GM12878 (cell line): ENCODE data around the gene CTAG1B. TPM values are rescaled to one million over a fixed set of nuclear protein-coding genes. Genes with fewer than 3 reads are reported as not detected.

Source experiments
- ATAC-seq: fragments of 200-7000 bp; cut with Tn5 transposase; 3 replicates; pipeline ENCODE4 v1.9.1; 2020; ENCODE audit warnings: mild to moderate bottlenecking, moderate library complexity
- BruUV-seq: library from RNA; stranded (reverse); fragments of 400-500 nt; replicated peaks from 2 replicates; lab custom pipeline; 2021; lab: Mats Ljungman, UMichigan
- CTCF ChIA-PET: fragments of 300-600 bp; sonication (Branson Sonifier 250); formaldehyde crosslinking; extraction: SDS; loops from one replicate; lab custom pipeline; 2021; ENCODE audit warnings: inconsistent platforms; lab: Yijun Ruan, JAX
- POLR2A ChIA-PET: fragments of 350-600 bp; formaldehyde crosslinking; extraction: SDS; loops from one replicate; lab custom pipeline; 2021; ENCODE audit warnings: inconsistent platforms; lab: Charles Lee
- RAD21 ChIA-PET: fragments of 300-600 bp; sonication (Branson Sonifier 250); formaldehyde crosslinking; loops from one replicate; lab custom pipeline; 2023; ENCODE audit warnings: antibody characterized with exemption; ENCODE audit not compliant: unreplicated experiment; lab: Charles Lee
- SMC1A ChIA-PET: fragments of 300-600 bp; sonication (Branson Sonifier 250); formaldehyde crosslinking; loops from one replicate; lab custom pipeline; 2023; ENCODE audit not compliant: unreplicated experiment, uncharacterized antibody; lab: Charles Lee
- DNase-seq: peaks from one replicate; pipeline ENCODE4 v3.0.0-alpha.2; 2011; ENCODE audit warnings: low read depth, low spot score
- FAIRE-seq: peaks from 3 replicates; lab custom pipeline; 2011; peaks lifted over from hg19 to GRCh38; lab: Jason Lieb, UNC
- H2AFZ ChIP-seq: 2 replicates; pipeline ENCODE4 v1.6.0; 2011; ENCODE audit warnings: low read depth, low read length, control low read depth; ENCODE audit not compliant: control insufficient read depth
- H3K27ac ChIP-seq: 2 replicates; pipeline ENCODE4 v1.5.1; 2011; ENCODE audit warnings: control low read depth; ENCODE audit not compliant: control insufficient read depth, insufficient read depth
- H3K27me3 ChIP-seq, 2 experiments: replicated peaks in 1 of 2; 2 replicates each; pipeline versions ENCODE4 v1.6.0 to v1.6.1; 2011; ENCODE audit warnings: low read length in 1 of 2; ENCODE audit not compliant: control insufficient read depth in 2 of 2, insufficient read depth in 2 of 2
- H3K36me3 ChIP-seq, 2 experiments: 2 replicates each; pipeline ENCODE4 v1.5.1; 2011; ENCODE audit warnings: low read length in 1 of 2; ENCODE audit not compliant: control insufficient read depth in 2 of 2, insufficient read depth in 2 of 2
- H3K4me1 ChIP-seq: 2 replicates; pipeline ENCODE4 v1.6.1; 2011; ENCODE audit warnings: mild to moderate bottlenecking, low read length, moderate library complexity, mixed read lengths; ENCODE audit not compliant: control insufficient read depth, insufficient read depth
- H3K4me2 ChIP-seq: 2 replicates; pipeline ENCODE4 v1.6.0; 2011; ENCODE audit warnings: control low read depth; ENCODE audit not compliant: control insufficient read depth, insufficient read depth
- H3K4me3 ChIP-seq: fragments of 200-600 bp; sonication (generic); 2 replicates; pipeline ENCODE4 v1.5.1; 2016
- H3K79me2 ChIP-seq: 2 replicates; pipeline ENCODE4 v1.6.0; 2011; ENCODE audit warnings: low read length; ENCODE audit not compliant: control insufficient read depth, insufficient read depth
- H3K9ac ChIP-seq: 2 replicates; pipeline ENCODE4 v1.8.0; 2011; ENCODE audit warnings: low read length, control low read depth, mixed read lengths; ENCODE audit not compliant: control insufficient read depth, insufficient read depth
- H3K9me3 ChIP-seq: replicated peaks from 3 replicates; pipeline ENCODE4 v1.5.1; 2011; ENCODE audit warnings: mild to moderate bottlenecking, low read length; ENCODE audit not compliant: control insufficient read depth, insufficient read depth
- H4K20me1 ChIP-seq: 2 replicates; pipeline ENCODE4 v1.6.0; 2011; ENCODE audit not compliant: control insufficient read depth, insufficient read depth
- CEBPB ChIP-seq, 2 experiments: fragments of 150-350 bp in 1 of 2; IDR thresholded peaks; 2 replicates each; pipeline ENCODE4 v1.6.1; 2012 to 2014; ENCODE audit warnings: low read depth in 2 of 2, low read length in 2 of 2, borderline replicate concordance in 1 of 2, inconsistent platforms in 1 of 2
- DPF2 ChIP-seq: fragments of 450-650 bp; IDR thresholded peaks from 2 replicates; pipeline ENCODE4 v1.6.1; 2017; ENCODE audit warnings: mild to moderate bottlenecking
- EED ChIP-seq: sonication (generic); IDR thresholded peaks from 2 replicates; pipeline ENCODE4 v1.6.1; 2016; ENCODE audit warnings: antibody characterized with exemption, low read depth
- ESRRA ChIP-seq: IDR thresholded peaks from 2 replicates; pipeline ENCODE4 v1.6.1; 2012; ENCODE audit warnings: mild to moderate bottlenecking, low read length, improper control_type of control experiment
- IKZF2 ChIP-seq, 2 experiments: fragments of 450-650 bp; IDR thresholded peaks; 2 replicates each; pipeline ENCODE4 v1.6.1; 2017; ENCODE audit warnings: mild to moderate bottlenecking in 2 of 2, moderate library complexity in 2 of 2
- IRF5 ChIP-seq: fragments of 450-650 bp; IDR thresholded peaks from 2 replicates; pipeline ENCODE4 v1.6.1; 2017; ENCODE audit warnings: borderline replicate concordance
- MEF2B ChIP-seq: fragments of 450-650 bp; IDR thresholded peaks from 2 replicates; pipeline ENCODE4 v1.6.1; 2018; ENCODE audit warnings: mild to moderate bottlenecking, moderate library complexity; ENCODE audit not compliant: partially characterized antibody, poor library complexity, severe bottlenecking
- WGBS: methylation state at CpG from one replicate; pipeline ENCODE4 v1.1.6; 2016; ENCODE audit warnings: low lambda C conversion rate; ENCODE audit not compliant: insufficient replicate concordance, insufficient coverage; ENCODE audit errors: missing lambda C conversion rate; 5-methylcytosine and 5-hydroxymethylcytosine counted together
- in situ Hi-C: fragments of 300-500 bp; cut with MboI; formaldehyde crosslinking; loops from 9 replicates; pipeline ENCODE4 v1.14.3; 2018; ENCODE audit warnings: mixed read lengths
- intact Hi-C: fragments of 100-400 bp; cut with micrococcal nuclease; formaldehyde crosslinking; loops from one replicate; pipeline ENCODE4 v1.14.2; 2022; ENCODE audit not compliant: unreplicated experiment
- polyA plus RNA-seq, 11 experiments: library from polyadenylated mRNA; depleted of rRNA in 4 of 11; unstranded in 6 of 11; stranded (reverse) in 5 of 11; fragments of >200 nt; fragmentation: Nextera tagmentation in 4 of 11; fragmentation: Illumina TruSeq in 1 of 11; extraction: Ambion mirVana in 4 of 11; extraction: Trizol in 1 of 11; gene quantifications; 1 replicate in 1 of 11; 2 replicates in 10 of 11; pipeline versions ENCODE4 v1.2.1 to v1.2.3, GENCODE V29; 2011 to 2016; ENCODE audit warnings: inconsistent platforms in 2 of 11, missing spikeins in 2 of 11, low read depth in 1 of 11
- total RNA-seq, 4 experiments: library from RNA; depleted of rRNA in 3 of 4; stranded (reverse); fragments of >200 nt in 3 of 4; fragmentation: Illumina TruSeq in 1 of 4; extraction: Trizol in 1 of 4; gene quantifications; 2 replicates each; pipeline versions ENCODE4 v1.2.1 to v1.2.3, GENCODE V29; 2013 to 2021
- TF ChIP-seq, protein P1 (sequence below), 3 experiments: IDR thresholded peaks in 2 of 3; conservative IDR thresholded peaks in 1 of 3; 2 replicates each; pipeline ENCODE4 v1.5.1; 2011; ENCODE audit warnings: low read depth in 3 of 3, low read length in 3 of 3, mild to moderate bottlenecking in 3 of 3, control low read depth in 2 of 3, moderate library complexity in 2 of 3, inconsistent platforms in 1 of 3, mixed read lengths in 1 of 3; ENCODE audit not compliant: control insufficient read depth in 2 of 3, insufficient read depth in 1 of 3; ENCODE audit errors: extremely low read depth in 1 of 3

CTAG1B gene
- total and polyA plus RNA-seq, 10 of the 15 experiments (the other 5 are each of a cell fraction or from before 2014, with no cell fraction given): not detected

- DNase-seq: no peak
- Histone ChIP-seq H4K20me1 (no peaks in the 10 kb centered on the region), H2AFZ (no peak overlapping the region), H3K27me3 (no peaks in the 10 kb centered on the region), H3K79me2 (no peaks in the 10 kb centered on the region), H3K27ac (no peak overlapping the region), H3K4me3 (no peak overlapping the region), H3K4me1 (no peaks in the 10 kb centered on the region), H3K36me3 (no peaks in the 10 kb centered on the region)
- ChIA-PET POLR2A (interaction anchor here (0.6 kb wide), 1 partner anchor 53 kb away, joined by 6 read pairs; no protein-coding TSS in a partner anchor), RAD21 (no interaction called here), CTCF (no interaction called here), SMC1A (no interaction called here)
- in situ Hi-C loops: loop anchor here (25.0 kb wide), 1 partner anchor 140 kb away; no protein-coding TSS in a partner anchor
- no peak for FAIRE-seq
- BruUV-seq: no TSS peak
- 43% methylated on average over 12 of the region's 12 CpGs for WGBS
- TF ChIP-seq ESRRA (no peak), IKZF2 (IDR thresholded peaks at IDR 0.05) (no peak), CEBPB (IDR thresholded peaks at IDR 0.05; ENCODE audit: borderline replicate concordance in 1 of 2, low read depth in 2 of 2, low read length in 2 of 2) (no peak), EED (no peak), IRF5 (no peak), DPF2 (no peak), MEF2B (no peak)
- TF ChIP-seq, protein P1, sequence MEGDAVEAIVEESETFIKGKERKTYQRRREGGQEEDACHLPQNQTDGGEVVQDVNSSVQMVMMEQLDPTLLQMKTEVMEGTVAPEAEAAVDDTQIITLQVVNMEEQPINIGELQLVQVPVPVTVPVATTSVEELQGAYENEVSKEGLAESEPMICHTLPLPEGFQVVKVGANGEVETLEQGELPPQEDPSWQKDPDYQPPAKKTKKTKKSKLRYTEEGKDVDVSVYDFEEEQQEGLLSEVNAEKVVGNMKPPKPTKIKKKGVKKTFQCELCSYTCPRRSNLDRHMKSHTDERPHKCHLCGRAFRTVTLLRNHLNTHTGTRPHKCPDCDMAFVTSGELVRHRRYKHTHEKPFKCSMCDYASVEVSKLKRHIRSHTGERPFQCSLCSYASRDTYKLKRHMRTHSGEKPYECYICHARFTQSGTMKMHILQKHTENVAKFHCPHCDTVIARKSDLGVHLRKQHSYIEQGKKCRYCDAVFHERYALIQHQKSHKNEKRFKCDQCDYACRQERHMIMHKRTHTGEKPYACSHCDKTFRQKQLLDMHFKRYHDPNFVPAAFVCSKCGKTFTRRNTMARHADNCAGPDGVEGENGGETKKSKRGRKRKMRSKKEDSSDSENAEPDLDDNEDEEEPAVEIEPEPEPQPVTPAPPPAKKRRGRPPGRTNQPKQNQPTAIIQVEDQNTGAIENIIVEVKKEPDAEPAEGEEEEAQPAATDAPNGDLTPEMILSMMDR (IDR thresholded peaks at IDR 0.05 in 2 of 3, conservative IDR thresholded peaks at IDR 0.05 in 1 of 3; ENCODE audit: control insufficient read depth in 2 of 3, extremely low read depth in 1 of 3, insufficient read depth in 1 of 3, low read depth in 3 of 3, low read length in 3 of 3): no peak
- TF ChIP-seq, all 136 proteins: peak for 0
- no peak for ATAC-seq
- Histone ChIP-seq H3K9ac (no peak overlapping the region), H3K4me2 (no peak overlapping the region), H3K9me3 (no peaks in the 10 kb centered on the region; the same call in 2 of the 3 replicates)
- intact Hi-C loops: no loop called here
These were observed 21.9 kb downstream of the CTAG1B start for GRCh38 chrX:154597221-154597620.
